HG02870 (cell line): ENCODE data around the gene IL23R.
A peak's percentile ranks its signal among the peaks of the same experiment; 100 is the strongest.

Experiments used
- ATAC-seq: cut with Tn5 transposase; IDR thresholded peaks from one replicate; pipeline ENCODE4 v1.9.1; 2021; ENCODE audit warnings: mild to moderate bottlenecking, moderate library complexity; ENCODE audit not compliant: unreplicated experiment

Gene IL23R

GRCh38 chr1:67228791-67229190 is 62.5 kb downstream of the IL23R start:
- ATAC-seq = no peak

- no peak for ATAC-seq
Measured at GRCh38 chr1:67230539-67230938, 64.3 kb downstream of the IL23R start.

DNA sequence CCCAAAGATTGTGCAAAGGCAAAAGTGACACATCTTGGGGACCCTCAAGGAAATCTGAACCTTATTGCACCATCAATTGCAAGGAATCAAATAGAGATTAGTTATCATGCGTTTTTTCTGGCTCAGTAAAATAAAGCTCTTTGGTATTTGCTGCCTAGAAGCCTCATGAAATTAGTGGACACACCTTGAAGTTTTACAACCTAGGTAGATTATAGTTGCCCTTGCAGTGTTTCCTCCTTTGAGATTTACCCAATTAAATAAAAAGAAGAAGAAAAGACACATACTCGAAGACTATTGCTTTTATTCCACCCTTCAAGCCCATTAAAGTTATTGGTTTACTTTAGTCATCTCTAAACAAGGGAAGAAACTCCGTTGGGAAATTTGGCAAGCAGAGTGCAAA is 70.0 kb downstream of the IL23R start:
- ATAC-seq = no peak

DNA sequence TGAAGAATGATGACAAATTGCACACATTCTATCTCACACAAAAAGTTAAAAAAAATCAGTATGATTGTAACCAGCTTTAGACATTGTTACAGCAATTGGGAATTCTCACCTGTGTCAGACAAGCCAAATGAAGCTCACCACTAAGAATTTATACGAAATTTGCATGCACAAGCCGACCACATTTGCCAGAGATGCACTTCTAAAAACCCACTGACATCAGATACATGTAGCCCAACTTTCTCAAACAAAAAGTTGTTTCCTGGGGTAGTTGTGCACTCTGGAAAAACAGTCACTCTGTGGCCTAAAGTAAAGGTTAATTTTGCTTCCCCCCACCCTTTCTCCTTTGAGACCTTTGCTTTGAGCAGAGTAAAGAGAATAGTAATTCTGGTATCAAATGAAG is 73.5 kb downstream of the IL23R start:
- ATAC-seq = no peak

DNA sequence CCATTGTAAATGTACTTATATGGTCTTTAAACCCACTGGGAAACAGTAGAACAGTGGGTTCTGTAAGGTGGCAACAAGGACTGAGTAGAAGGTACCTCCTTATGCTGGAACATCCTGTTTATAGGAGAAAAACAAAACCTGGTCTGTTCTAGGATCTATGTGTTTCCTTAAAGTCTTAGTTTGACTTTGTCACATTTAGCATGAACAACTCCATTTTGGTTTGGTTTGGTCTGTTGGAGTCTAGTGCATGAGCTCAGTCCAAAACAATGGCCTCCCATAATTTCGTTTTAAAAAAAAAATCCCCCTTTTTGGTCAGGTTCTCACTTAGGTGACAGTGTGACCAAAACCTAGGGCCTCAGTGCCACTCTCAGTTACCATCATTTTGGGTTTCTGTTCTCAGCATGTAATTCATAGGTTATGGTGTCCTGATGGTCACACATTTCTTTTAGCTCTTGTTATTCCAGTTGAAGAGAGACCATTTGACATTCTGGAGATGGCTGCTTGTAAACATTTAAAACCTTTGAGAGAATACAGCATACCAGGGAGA is 75.0 kb downstream of the IL23R start:
- no peak for ATAC-seq

GRCh38 chr1:67242016-67242415 is 75.8 kb downstream of the IL23R start:
- ATAC-seq = no peak

GRCh38 chr1:67250051-67250653 is 83.9 kb downstream of the IL23R start:
- ATAC-seq = no peak

- no peak for ATAC-seq
Measured at GRCh38 chr1:67256291-67257172, 90.3 kb downstream of the IL23R start.

DNA sequence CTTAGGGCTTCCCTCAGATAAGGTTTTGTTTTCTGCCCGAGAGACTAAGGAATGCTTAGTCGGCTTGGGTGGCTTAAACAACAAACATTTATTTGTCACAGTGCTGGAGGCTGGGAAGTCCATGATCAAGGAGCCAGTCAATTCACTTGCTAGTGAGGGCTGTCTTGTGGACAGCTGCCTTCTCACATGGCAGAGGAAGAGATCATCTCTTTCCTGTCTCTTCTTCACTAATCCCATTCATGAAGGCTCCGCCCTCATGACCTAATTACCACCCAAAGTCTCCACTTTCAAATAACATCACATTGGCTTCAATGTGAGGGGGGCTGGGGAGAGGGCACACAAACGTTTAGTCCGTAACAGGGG is 90.9 kb downstream of the IL23R start:
- ATAC-seq = no peak

DNA sequence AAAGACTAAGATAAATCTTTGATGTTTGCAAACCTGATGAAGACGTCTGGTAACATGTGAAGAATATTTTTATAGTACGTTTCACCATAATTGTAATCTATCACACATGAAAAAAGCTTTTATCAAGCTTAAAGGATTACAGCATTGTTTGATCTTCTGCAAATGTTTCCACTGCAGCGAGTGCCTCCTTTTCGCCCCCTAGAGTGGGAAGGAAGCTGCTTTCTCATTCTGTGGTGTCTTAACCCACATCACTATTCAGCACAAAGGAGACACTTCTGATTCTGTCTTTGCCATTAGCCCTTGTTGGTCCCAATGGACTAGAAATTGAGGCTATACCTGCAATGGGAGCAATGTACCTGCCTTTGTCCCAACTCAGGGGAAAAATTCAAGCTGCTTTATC is 95.4 kb downstream of the IL23R start:
- ATAC-seq = no peak

- no peak for ATAC-seq
Measured at GRCh38 chr1:67262735-67263134, 96.5 kb downstream of the IL23R start.

DNA sequence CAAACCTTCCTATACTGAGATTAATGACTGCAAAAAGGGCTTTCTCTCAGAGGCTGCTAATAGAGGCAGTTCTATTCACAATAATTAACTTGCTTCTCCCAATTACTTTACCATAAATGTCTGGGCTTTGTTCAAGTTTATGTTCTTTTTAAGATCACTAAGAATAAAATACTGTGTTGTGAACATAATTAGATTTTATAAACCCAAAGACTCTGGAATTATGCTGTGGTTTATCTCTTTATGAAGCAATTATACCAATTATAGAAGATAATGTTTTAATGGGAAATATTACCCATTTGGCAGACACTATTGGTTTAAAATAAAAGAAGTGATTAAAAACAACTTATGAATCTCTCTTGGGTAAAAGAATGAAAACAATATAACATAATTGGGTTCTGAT is 97.9 kb downstream of the IL23R start:
- no peak for ATAC-seq

DNA sequence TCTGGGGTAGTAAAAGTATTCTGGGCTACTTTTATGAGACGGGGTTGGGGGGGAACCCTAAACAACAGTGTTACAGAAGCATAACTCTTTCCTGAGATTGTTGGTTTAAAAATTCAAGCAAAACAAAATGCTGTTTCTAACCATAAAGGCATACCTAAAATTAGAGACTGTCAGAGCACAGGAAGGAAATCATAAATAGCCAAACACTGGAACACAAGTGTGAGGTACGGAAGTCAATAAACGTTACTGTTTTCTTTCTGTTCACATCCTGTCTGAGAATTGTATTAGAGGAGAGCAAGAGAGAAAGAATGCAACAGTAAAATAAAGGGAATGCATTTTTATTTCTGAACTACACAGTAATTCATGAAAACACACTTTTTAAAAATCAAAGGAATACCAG is 98.6 kb downstream of the IL23R start:
- ATAC-seq = no peak

DNA sequence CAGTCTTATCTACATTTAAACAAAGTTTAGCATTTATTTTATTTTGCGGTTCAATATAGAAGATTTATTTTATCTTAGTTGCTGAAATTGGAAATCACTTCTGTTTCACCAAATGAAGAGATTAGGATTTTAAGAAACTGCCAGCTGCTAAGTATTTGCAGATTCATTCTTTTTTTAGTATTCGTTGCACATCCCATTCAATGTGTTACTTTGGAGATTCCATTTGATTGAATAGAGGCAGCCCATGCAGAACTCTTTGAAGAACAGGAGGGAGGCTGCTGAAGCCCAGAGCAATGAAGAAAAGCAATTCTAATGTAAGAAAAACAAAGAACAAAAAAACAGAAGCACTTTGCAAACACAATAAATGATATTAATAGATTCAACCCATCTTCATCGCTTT is 102.8 kb downstream of the IL23R start:
- no peak for ATAC-seq

DNA sequence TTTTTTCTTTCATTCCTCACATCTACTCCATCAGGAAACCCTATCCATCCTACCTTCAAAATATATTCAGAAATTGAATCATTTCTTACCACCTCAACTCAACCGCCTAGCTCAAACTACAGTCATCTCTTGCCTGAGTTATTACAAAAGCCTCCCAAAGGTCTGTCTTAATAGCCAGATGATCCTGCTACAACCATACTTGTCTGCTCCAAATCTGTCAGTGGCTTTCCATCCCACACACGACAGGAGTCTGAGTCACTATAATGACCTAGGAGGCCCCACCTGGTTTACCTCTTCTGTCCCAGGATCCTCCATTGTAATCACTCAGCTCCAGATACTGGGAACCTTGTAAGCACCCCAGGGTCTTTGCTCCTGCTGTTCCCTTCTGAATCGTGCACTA is 104.3 kb downstream of the IL23R start:
- ATAC-seq = no peak

- ATAC-seq = no peak
Measured at GRCh38 chr1:67273591-67273990, 107.3 kb downstream of the IL23R start.

DNA sequence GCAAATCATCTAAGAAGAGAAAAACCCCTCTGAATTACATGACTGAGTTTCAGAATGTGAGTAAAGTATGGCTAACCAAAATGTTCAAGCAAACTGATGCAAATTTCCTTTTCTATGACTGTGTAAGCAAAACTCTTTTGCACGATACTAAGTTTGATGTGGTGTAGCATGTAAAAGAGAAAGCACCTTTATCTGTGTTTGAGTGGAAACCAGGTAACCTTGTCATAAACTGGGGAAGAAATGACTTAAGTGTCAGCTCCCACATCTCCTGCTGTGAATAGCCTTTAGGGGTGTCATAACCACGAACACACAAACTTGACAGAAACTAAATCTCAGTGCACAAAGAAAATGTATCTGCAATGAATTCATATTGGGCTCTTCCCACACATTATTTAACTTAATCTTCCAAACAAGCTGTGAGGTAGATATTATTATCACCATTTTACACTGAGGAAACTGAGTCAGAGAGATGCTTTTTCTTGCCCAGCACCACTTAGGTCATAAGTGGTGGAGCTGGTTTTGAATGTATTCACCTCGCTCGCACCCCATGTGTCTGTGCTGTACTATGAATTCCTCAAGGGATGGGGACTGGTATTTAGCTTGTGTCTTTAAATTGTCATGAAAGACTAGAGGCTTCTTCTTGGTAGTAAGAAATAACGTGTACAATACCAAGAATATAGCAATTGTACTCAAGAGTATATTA is 108.5 kb downstream of the IL23R start:
- peak; percentile 91 for ATAC-seq

DNA sequence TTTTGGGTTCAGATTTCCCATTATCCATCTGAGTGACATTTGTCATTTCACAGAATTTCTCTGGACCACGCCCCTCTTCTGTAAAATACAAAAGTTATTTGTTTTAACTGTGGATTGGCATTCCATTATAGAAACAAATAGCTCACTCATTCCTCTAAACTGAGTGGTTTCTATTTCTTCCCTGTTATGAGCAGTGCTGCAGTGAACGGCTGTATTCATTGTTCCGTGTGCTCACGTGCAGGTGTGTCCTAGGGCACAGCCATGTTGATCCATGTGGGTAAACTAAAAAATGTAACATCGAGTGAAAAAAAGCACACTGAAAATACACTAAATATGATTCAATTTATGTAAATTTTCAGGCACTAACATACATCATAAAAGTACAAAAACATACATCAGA is 114.4 kb downstream of the IL23R start:
- no peak for ATAC-seq

GRCh38 chr1:67281244-67281643 is 115.0 kb downstream of the IL23R start:
- ATAC-seq = no peak

DNA sequence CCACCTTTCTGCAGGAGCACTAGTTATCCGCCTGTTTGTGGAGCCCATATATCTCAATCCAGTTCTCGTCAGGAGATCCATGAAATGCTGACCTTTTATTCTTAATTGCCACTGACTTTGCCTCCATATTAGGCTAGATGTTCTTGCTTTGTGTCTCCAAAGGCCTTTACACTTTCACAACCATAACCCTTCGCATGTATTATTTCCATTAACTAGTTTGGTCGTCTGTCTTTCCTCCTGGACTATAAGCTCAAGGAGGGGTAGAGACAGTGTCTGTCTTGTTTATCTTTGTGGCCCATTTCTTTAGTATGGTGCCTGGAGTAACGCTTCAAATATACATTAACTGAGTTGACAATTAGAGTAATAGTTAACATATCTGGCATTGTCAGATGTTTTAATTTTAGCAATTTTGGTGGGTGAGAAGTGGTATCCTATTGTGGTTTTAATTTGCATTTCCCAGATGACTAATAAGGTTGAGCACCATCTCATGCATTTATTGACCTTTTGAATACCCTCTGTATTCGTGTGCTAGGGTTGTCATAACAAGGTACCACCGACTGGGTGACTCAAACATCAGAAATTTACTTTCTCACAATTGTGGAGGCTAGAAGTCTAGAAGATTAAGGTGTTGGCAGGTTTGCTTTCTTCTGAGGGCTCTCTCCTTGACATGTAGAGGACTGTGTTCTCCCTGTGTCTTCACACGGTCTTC is 119.7 kb downstream of the IL23R start:
- peak; percentile 85 for ATAC-seq

- no peak for ATAC-seq
Measured at GRCh38 chr1:67290236-67290635, 124.0 kb downstream of the IL23R start.
